Measurements from ENCODE around the gene PRKAB1.
A peak's percentile ranks its signal among the peaks of the same experiment; 100 is the strongest.
"Not testable (repeated sequence)": the region's sequence is repeated elsewhere in the genome, so short reads cannot be mapped to it uniquely, and the experiment has no call there.

PRKAB1 gene

GRCh38 chr12:119667577-119668323, at the start of gene PRKAB1:
Gene PRKAB1 (plus strand): TSS chr12:119668133. CDS start chr12:119668245, 112 bp downstream.
- DNase-seq (ENCODE audit: low read depth), result peak; percentile 100
- TF ChIP-seq CTCF (IDR thresholded peaks at IDR 0.05; ENCODE audit: insufficient read depth, low read depth, low read length, missing control alignments), result peak; percentile 64
- H3K4me3 ChIP-seq (ENCODE audit: low read length), result peak within 1 kb of the TSS; percentile 96

GRCh38 chr12:119618328-119618896, 49.5 kb upstream of the PRKAB1 start:
- not testable (repeated sequence) for DNase-seq (ENCODE audit: low read depth); H3K4me3 ChIP-seq (ENCODE audit: low read length)

GRCh38 chr12:119620490-119620889, 47.4 kb upstream of the PRKAB1 start:
- DNase-seq (ENCODE audit: low read depth), result no peak
- TF ChIP-seq CTCF (IDR thresholded peaks at IDR 0.05; ENCODE audit: insufficient read depth, low read depth, low read length, missing control alignments), result no peak
- H3K4me3 ChIP-seq (ENCODE audit: low read length), result no peak overlapping the region

GRCh38 chr12:119621878-119622277, 46.1 kb upstream of the PRKAB1 start:
- DNase-seq (ENCODE audit: low read depth), result peak; percentile 8
- TF ChIP-seq CTCF (IDR thresholded peaks at IDR 0.05; ENCODE audit: insufficient read depth, low read depth, low read length, missing control alignments), result no peak
- no peak overlapping the region for H3K4me3 ChIP-seq (ENCODE audit: low read length)

GRCh38 chr12:119624966-119625365, 43.0 kb upstream of the PRKAB1 start:
- TF ChIP-seq CTCF (IDR thresholded peaks at IDR 0.05; ENCODE audit: insufficient read depth, low read depth, low read length, missing control alignments), result no peak
- no peak overlapping the region for H3K4me3 ChIP-seq (ENCODE audit: low read length)
- peak; percentile 17 for DNase-seq (ENCODE audit: low read depth)

- TF ChIP-seq CTCF (IDR thresholded peaks at IDR 0.05; ENCODE audit: insufficient read depth, low read depth, low read length, missing control alignments), result no peak
- H3K4me3 ChIP-seq (ENCODE audit: low read length), result no peak overlapping the region
- DNase-seq (ENCODE audit: low read depth), result no peak
These were observed 40.8 kb upstream of the PRKAB1 start for GRCh38 chr12:119627019-119627643.

GRCh38 chr12:119627686-119628085, 40.2 kb upstream of the PRKAB1 start:
- DNase-seq (ENCODE audit: low read depth), result no peak

More at GRCh38 chr12:119627686-119628085, 40.2 kb upstream of the PRKAB1 start:
- H3K4me3 ChIP-seq (ENCODE audit: low read length), result no peak overlapping the region
- TF ChIP-seq CTCF (IDR thresholded peaks at IDR 0.05; ENCODE audit: insufficient read depth, low read depth, low read length, missing control alignments), result no peak

Data from epithelial cell of esophagus (primary cell).